Heart left ventricle (tissue), 16 donors: ENCODE measurements around the gene MAK. TPM values are rescaled to one million over a fixed set of nuclear protein-coding genes. Genes with fewer than 3 reads are reported as not detected.
"Not testable (repeated sequence)": the region's sequence is repeated elsewhere in the genome, so short reads cannot be mapped to it uniquely, and the experiment has no call there.

Experiments used
- ATAC-seq, 4 donors: fragments of 200-7000 bp; cut with Tn5 transposase; one replicate each; pipeline ENCODE4 v1.9.1; 2020 to 2022; ENCODE audit warnings: moderate library complexity in 4 of 4, mild to moderate bottlenecking in 3 of 4, moderate number of reproducible peaks in 1 of 4
- DNase-seq, 5 donors: peaks; one replicate each; pipeline ENCODE4 v3.0.0-alpha.2; 2020
- H3K27ac ChIP-seq, 12 donors: fragments of 200-600 bp; sonication (generic) in 4 of 12; one replicate each; pipeline versions ENCODE4 v1.5.0 to v1.8.0; 2016 to 2022; ENCODE audit warnings: mild to moderate bottlenecking in 2 of 12
- H3K27me3 ChIP-seq, 9 donors: fragments of 200-600 bp; sonication (generic) in 2 of 9; one replicate each; pipeline versions ENCODE4 v1.5.1 to v1.8.0; 2016 to 2022; ENCODE audit warnings: mild to moderate bottlenecking in 3 of 9
- H3K36me3 ChIP-seq, 9 donors: fragments of 200-600 bp; sonication (generic) in 2 of 9; one replicate each; pipeline versions ENCODE4 v1.5.0 to v1.8.0; 2018 to 2022; ENCODE audit warnings: mild to moderate bottlenecking in 2 of 9
- H3K4me1 ChIP-seq, 12 donors: fragments of 200-600 bp; sonication (generic) in 4 of 12; one replicate each; pipeline versions ENCODE4 v1.5.0 to v1.8.0; 2016 to 2022; ENCODE audit warnings: mild to moderate bottlenecking in 3 of 12
- H3K4me3 ChIP-seq, 12 donors: fragments of 200-600 bp; sonication (generic) in 4 of 12; one replicate each; pipeline versions ENCODE4 v1.5.0 to v1.8.0; 2017 to 2022; ENCODE audit warnings: mild to moderate bottlenecking in 9 of 12, moderate library complexity in 4 of 12
- H3K9me3 ChIP-seq, 12 donors: fragments of 200-600 bp; sonication (generic) in 4 of 12; one replicate each; pipeline versions ENCODE4 v1.5.0 to v1.8.0; 2016 to 2022; ENCODE audit warnings: mild to moderate bottlenecking in 1 of 12
- POLR2A ChIP-seq, 2 donors: fragments of 450-650 bp; IDR thresholded peaks; one replicate each; pipeline ENCODE4 v1.6.1; 2017; ENCODE audit warnings: antibody characterized with exemption in 2 of 2, mild to moderate bottlenecking in 2 of 2, moderate library complexity in 2 of 2
- WGBS, 4 donors: extraction: QIAGEN DNeasy Blood & Tissue Kit in 2 of 4; methylation state at CpG; one replicate each; pipeline versions ENCODE4 v1.1.5 to v1.1.7; 2013 to 2018; 5-methylcytosine and 5-hydroxymethylcytosine counted together
- intact Hi-C, 10 donors: fragments of 100-400 bp; cut with DNase I; formaldehyde crosslinking; loops; one replicate each; pipeline versions ENCODE4 v1.11.1 to v1.14.2; 2022
- polyA plus RNA-seq, 2 donors: library from polyadenylated mRNA; stranded (reverse); fragments of 200-250 nt; gene quantifications; one replicate each; pipeline ENCODE4 v1.2.3, GENCODE V29; 2013
- total RNA-seq, 9 donors: library from RNA; depleted of rRNA in 2 of 9; stranded (reverse); fragments of >200 nt in 2 of 9; fragmentation: NEBNext Ultra II Directional in 3 of 9; extraction: Animal tissue kit (Norgen Biotek cat#: 25700) in 3 of 9; gene quantifications; one replicate each; pipeline versions ENCODE4 v1.1.0 to v1.2.4, GENCODE V29; 2016 to 2023
- TF ChIP-seq, protein P1 (sequence below), 12 donors: fragments of 200-600 bp; sonication (generic) in 4 of 12; IDR thresholded peaks; one replicate each; pipeline versions ENCODE4 v1.5.0 to v1.8.0; 2018 to 2022; ENCODE audit warnings: antibody characterized with exemption in 12 of 12, mild to moderate bottlenecking in 5 of 12
- donor health status: ischemic (EF 13 %, LVEDD 7.1; RV severe dilation, severe dysfunction).
- donor health status: healthy with polysubstance abuse.
- donor health status: DM: no; HTN: yes; CAD: no.
- donor health status: DM: no; HTN: no; CAD: no.
- donor health status: ischemic (EF 25% LVEDD 6.9; RV normal size, moderate dysfunction).
- donor health status: ischemic (EF 25% LVEDD 5.7; RV mildly dilated, moderate dysfunction).
- donor health status: healthy.
- donor health status: DM: yes; HTN: yes; CAD: no.
- donor health status: ischemic (EF 35%, LVEDD 5.7; RV mildly dilated, moderate dysfunction).
- donor health status: nonischemic (EF 11% LVEDD 7.7; RV severe dilation, severe dysfunction).
- donor health status: DM: yes; HTN: yes; CAD: no.
- donor health status: PGD.
- donor health status: ischemic (EF 29% LVEDD 5.4; RV normal size, mild dysfunction).
- donor health status: nonischemic (EF 23%, LVEDD 6.1; RV moderate dilation, normal function).

Gene MAK
- total and polyA plus RNA-seq, 11 donors: 0.04 to 0.36 (median 0.15) TPM; not detected in 5

DNA sequence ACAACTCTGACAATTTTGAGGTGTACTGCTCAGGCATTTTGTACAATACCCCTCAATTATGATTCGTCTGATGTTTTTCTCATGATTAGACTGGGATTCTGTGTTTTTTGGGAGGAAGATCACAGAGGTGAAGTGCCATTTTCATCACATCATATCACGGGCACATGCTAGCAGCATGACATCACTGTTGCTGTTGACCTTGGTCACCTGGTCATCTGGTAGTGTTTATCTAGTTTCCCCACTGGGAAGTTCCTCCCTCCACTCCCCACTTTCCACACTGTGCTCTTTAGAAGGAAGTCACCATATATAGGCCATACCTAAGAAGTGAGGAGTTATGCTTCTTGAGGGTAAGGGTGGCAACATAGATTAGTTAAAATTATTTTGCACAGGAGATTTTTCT is 22.7 kb upstream of the MAK start:
- DNase-seq: no peak
- H3K4me1 ChIP-seq: no peaks in the 10 kb centered on the region
- H3K27ac ChIP-seq: no peak overlapping the region
- H3K4me3 ChIP-seq: no peak overlapping the region
- H3K27me3 ChIP-seq: no peaks in the 10 kb centered on the region
- 57 to 81% (median 73%) methylated on average over 2 of the region's 2 CpGs for WGBS, 4 donors
- no peaks in the 10 kb centered on the region for H3K9me3 ChIP-seq
- intact Hi-C loops: no loop called here
- H3K36me3 ChIP-seq: no peaks in the 10 kb centered on the region
- TF ChIP-seq POLR2A (IDR thresholded peaks at IDR 0.05): no peak
- TF ChIP-seq, protein P1, sequence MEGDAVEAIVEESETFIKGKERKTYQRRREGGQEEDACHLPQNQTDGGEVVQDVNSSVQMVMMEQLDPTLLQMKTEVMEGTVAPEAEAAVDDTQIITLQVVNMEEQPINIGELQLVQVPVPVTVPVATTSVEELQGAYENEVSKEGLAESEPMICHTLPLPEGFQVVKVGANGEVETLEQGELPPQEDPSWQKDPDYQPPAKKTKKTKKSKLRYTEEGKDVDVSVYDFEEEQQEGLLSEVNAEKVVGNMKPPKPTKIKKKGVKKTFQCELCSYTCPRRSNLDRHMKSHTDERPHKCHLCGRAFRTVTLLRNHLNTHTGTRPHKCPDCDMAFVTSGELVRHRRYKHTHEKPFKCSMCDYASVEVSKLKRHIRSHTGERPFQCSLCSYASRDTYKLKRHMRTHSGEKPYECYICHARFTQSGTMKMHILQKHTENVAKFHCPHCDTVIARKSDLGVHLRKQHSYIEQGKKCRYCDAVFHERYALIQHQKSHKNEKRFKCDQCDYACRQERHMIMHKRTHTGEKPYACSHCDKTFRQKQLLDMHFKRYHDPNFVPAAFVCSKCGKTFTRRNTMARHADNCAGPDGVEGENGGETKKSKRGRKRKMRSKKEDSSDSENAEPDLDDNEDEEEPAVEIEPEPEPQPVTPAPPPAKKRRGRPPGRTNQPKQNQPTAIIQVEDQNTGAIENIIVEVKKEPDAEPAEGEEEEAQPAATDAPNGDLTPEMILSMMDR (IDR thresholded peaks at IDR 0.05): no peak
- no peak for ATAC-seq

DNA sequence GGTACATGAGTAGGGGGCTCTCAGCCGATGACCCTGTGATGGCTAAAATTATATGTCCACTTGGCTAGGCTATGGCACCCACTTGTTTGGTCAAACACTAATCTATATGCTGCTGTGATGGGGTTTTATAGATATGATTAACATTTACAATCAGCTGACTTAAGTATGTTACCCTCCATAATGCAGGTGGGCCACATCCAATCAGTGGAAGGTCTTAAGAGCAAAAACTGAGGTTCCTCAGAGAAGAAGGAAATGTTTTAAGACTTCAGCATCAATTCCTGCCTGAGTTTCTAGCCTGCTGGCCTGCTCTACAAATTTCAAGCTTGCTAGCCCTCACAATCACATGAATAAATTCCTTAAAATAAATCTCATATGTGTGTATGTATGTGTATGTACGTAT is 18.9 kb upstream of the MAK start:
- DNase-seq (no peak), ATAC-seq (no peak)
- intact Hi-C loops: no loop called here
- WGBS, 4 donors: 91 to 96% (median 94%) methylated on average over 2 of the region's 2 CpGs
- Histone ChIP-seq H3K9me3 (peaks cover 0 to 19% (median 6%) of the 10 kb centered on the region in 12 donors), H3K4me3 (no peak overlapping the region), H3K4me1 (no peaks in the 10 kb centered on the region), H3K27me3 (no peaks in the 10 kb centered on the region), H3K27ac (no peak overlapping the region), H3K36me3 (no peaks in the 10 kb centered on the region)
- TF ChIP-seq, protein P1 (IDR thresholded peaks at IDR 0.05): no peak
- no peak for TF ChIP-seq POLR2A (IDR thresholded peaks at IDR 0.05)

DNA sequence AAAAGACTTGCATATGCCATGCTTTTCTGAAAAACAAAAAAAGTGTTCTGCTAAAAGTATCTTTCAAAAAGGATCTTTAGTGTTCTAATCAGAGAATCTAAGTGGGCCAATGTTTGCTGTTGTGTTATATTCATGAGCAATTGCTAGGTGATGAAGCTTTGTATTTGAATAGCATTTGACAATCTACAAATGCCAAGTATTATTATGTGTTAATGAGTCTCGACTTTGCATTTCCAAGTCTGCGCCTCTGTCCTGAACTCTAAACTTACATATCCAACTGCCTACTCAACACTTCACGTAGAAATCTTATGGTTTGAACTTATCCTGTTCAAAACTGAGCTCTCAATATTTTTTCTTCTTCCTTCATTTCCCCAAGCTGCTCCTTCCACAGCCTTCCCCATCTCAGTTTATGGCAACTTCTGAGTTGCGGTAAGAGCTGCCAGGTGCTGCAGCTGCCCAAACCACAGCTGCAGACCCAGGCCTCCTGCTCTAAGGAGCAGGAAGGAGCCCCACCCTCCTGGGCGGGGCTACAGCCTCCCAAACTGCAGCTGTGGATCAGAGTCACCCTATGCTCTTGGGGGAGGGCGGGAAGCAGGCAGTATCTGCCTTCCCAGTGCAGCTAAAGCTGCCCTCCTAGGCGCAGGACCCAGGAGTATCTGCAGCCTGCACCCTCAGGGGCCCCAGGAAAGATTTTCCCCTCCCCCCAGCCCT is 16.7 kb upstream of the MAK start:
- intact Hi-C loops: no loop called here
- no peak overlapping the region for H3K4me3 ChIP-seq
- DNase-seq: no peak
- H3K9me3 ChIP-seq: peaks cover 0 to 19% (median 6%) of the 10 kb centered on the region in 12 donors
- H3K27ac ChIP-seq: no peak overlapping the region
- WGBS, 4 donors: 77 to 87% (median 81%) methylated on average over 7 of the region's 7 CpGs
- no peaks in the 10 kb centered on the region for H3K4me1 ChIP-seq
- H3K36me3 ChIP-seq: no peaks in the 10 kb centered on the region
- no peak for ATAC-seq
- H3K27me3 ChIP-seq: no peaks in the 10 kb centered on the region
- TF ChIP-seq POLR2A (IDR thresholded peaks at IDR 0.05): no peak
- TF ChIP-seq, protein P1 (IDR thresholded peaks at IDR 0.05): no peak

DNA sequence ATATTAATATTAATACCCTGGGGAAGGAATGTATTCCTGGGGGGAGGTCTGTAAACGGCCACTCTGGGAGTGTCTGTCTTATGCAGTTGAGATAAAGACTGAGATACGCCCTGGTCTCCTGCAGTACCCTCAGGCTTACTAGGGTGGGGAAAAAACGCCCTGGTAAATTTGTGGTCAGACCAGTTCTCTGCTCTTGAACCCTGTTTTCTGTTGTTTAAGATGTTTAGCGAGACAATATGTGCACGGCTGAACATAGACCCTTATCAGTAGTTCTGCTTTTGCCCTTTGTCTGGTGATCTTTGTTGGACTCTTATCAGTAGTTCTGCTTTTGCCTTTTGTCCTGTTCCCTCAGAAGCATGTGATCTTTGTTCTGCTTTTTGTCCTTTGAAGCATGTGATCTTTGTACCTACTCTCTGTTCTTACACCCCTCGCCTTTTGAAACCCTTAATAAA is 15.5 kb upstream of the MAK start:
- H3K27ac ChIP-seq, H3K36me3 ChIP-seq, ATAC-seq, H3K27me3 ChIP-seq, H3K4me1 ChIP-seq, intact Hi-C loops, H3K4me3 ChIP-seq, DNase-seq: not testable (repeated sequence)
- 69 to 78% (median 77%) methylated on average over 6 of the region's 6 CpGs for WGBS, 4 donors
- peaks cover 0 to 19% (median 6%) of the 10 kb centered on the region in 12 donors for H3K9me3 ChIP-seq
